Measurements from ENCODE around the gene NAMPT. TPM values are rescaled to one million over a fixed set of nuclear protein-coding genes. Genes with fewer than 3 reads are reported as not detected.
"Not testable (repeated sequence)": the region's sequence is repeated elsewhere in the genome, so short reads cannot be mapped to it uniquely, and the experiment has no call there.

Gene NAMPT
- total and polyA plus RNA-seq, 2 donors, result 40.6 to 79.3 TPM

- WGBS, result 98% methylated on average over 4 of the region's 4 CpGs
- Histone ChIP-seq H3K4me3 (ENCODE audit: low read length in 2 of 2) (no peak overlapping the region), H3K27ac (ENCODE audit: low read depth in 1 of 2, low read length in 1 of 2) (no peak overlapping the region), H3K27me3 (ENCODE audit: control insufficient read depth in 2 of 2, insufficient read depth in 1 of 2, low read length in 1 of 2) (no peaks in the 10 kb centered on the region), H3K9me3 (ENCODE audit: control insufficient read depth in 2 of 2, insufficient read depth in 1 of 2, low read length in 1 of 2) (no peaks in the 10 kb centered on the region), H3K4me1 (ENCODE audit: control insufficient read depth in 2 of 2, insufficient read depth in 2 of 2, low read length in 2 of 2) (no peaks in the 10 kb centered on the region), H3K36me3 (ENCODE audit: control insufficient read depth in 2 of 2, insufficient read depth in 2 of 2, low read length in 1 of 2) (no peaks in the 10 kb centered on the region)
- no peak for DNase-seq (ENCODE audit: low read depth in 6 of 9, low spot score in 9 of 9)
Observed at GRCh38 chr7:106312099-106312871, 27.5 kb upstream of the NAMPT start.

DNA sequence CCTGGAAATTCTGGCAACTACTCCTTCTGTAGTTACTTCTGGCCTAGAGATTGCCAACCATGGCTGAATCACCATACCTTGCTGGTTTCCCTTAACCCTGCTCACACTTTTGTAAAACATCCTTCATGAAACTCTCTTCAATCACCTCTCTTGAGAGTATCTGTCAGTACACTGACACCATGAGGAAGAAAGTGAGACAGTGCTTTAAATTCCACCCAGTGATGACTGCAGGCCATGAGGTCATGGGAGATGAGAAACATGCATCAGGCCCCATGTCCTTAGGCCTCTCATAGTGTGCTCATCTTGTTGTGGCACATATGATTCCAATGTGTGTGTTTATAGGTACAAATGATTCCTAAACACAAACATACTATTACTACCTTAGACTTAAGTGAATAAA, 24.6 kb upstream of the NAMPT start:
- H3K27ac ChIP-seq (ENCODE audit: low read depth in 1 of 2, low read length in 1 of 2), result no peak overlapping the region
- no peaks in the 10 kb centered on the region for H3K9me3 ChIP-seq (ENCODE audit: control insufficient read depth in 2 of 2, insufficient read depth in 1 of 2, low read length in 1 of 2)
- no peak for DNase-seq (ENCODE audit: low read depth in 6 of 9, low spot score in 9 of 9)
- H3K4me1 ChIP-seq (ENCODE audit: control insufficient read depth in 2 of 2, insufficient read depth in 2 of 2, low read length in 2 of 2), result no peaks in the 10 kb centered on the region
- no peaks in the 10 kb centered on the region for H3K36me3 ChIP-seq (ENCODE audit: control insufficient read depth in 2 of 2, insufficient read depth in 2 of 2, low read length in 1 of 2)
- H3K4me3 ChIP-seq (ENCODE audit: low read length in 2 of 2), result no peak overlapping the region
- no peaks in the 10 kb centered on the region for H3K27me3 ChIP-seq (ENCODE audit: control insufficient read depth in 2 of 2, insufficient read depth in 1 of 2, low read length in 1 of 2)

DNA sequence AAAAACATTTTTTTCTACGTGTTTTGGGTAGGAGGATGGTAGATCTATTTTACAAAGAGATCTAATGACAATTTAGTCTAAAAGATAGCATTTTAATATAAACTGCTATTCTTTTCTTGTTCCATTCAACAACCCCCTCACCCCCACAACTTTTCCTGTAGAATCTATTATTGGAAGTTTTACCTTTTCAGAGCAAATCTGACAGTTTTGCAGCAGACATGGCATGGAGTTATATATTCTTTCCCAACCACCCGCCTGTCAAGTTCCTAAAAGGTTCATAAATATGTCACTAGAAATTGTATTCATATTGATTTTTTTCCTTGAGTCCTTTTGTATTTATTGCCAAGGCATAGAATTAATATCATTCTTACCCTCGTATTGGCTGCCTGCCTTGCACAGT, 21.5 kb upstream of the NAMPT start:
- no peaks in the 10 kb centered on the region for H3K36me3 ChIP-seq (ENCODE audit: control insufficient read depth in 2 of 2, insufficient read depth in 2 of 2, low read length in 1 of 2)

GRCh38 chr7:106305732-106306131, 20.9 kb upstream of the NAMPT start:
- DNase-seq (ENCODE audit: low read depth in 6 of 9, low spot score in 9 of 9), result no peak
- no peaks in the 10 kb centered on the region for H3K27me3 ChIP-seq (ENCODE audit: control insufficient read depth in 2 of 2, insufficient read depth in 1 of 2, low read length in 1 of 2)
- no peaks in the 10 kb centered on the region for H3K36me3 ChIP-seq (ENCODE audit: control insufficient read depth in 2 of 2, insufficient read depth in 2 of 2, low read length in 1 of 2)
- 92% methylated on average over 3 of the region's 3 CpGs for WGBS
- H3K4me3 ChIP-seq (ENCODE audit: low read length in 2 of 2), result no peak overlapping the region
- H3K9me3 ChIP-seq (ENCODE audit: control insufficient read depth in 2 of 2, insufficient read depth in 1 of 2, low read length in 1 of 2), result no peaks in the 10 kb centered on the region
- H3K4me1 ChIP-seq (ENCODE audit: control insufficient read depth in 2 of 2, insufficient read depth in 2 of 2, low read length in 2 of 2), result no peaks in the 10 kb centered on the region
- no peak overlapping the region for H3K27ac ChIP-seq (ENCODE audit: low read depth in 1 of 2, low read length in 1 of 2)

More for the DNA sequence above, 21.5 kb upstream of the NAMPT start:
- no peak for DNase-seq (ENCODE audit: low read depth in 6 of 9, low spot score in 9 of 9)
- H3K4me1 ChIP-seq (ENCODE audit: control insufficient read depth in 2 of 2, insufficient read depth in 2 of 2, low read length in 2 of 2), result no peaks in the 10 kb centered on the region
- no peak overlapping the region for H3K4me3 ChIP-seq (ENCODE audit: low read length in 2 of 2)
- 94% methylated on average over 3 of the region's 3 CpGs for WGBS
- H3K9me3 ChIP-seq (ENCODE audit: control insufficient read depth in 2 of 2, insufficient read depth in 1 of 2, low read length in 1 of 2), result no peaks in the 10 kb centered on the region
- no peaks in the 10 kb centered on the region for H3K27me3 ChIP-seq (ENCODE audit: control insufficient read depth in 2 of 2, insufficient read depth in 1 of 2, low read length in 1 of 2)
- H3K27ac ChIP-seq (ENCODE audit: low read depth in 1 of 2, low read length in 1 of 2), result no peak overlapping the region

- DNase-seq (ENCODE audit: low read depth in 6 of 9, low spot score in 9 of 9), result no peak
- Histone ChIP-seq H3K4me3 (ENCODE audit: low read length in 2 of 2) (no peak overlapping the region), H3K27me3 (ENCODE audit: control insufficient read depth in 2 of 2, insufficient read depth in 1 of 2, low read length in 1 of 2) (no peaks in the 10 kb centered on the region), H3K36me3 (ENCODE audit: control insufficient read depth in 2 of 2, insufficient read depth in 2 of 2, low read length in 1 of 2) (no peaks in the 10 kb centered on the region), H3K9me3 (ENCODE audit: control insufficient read depth in 2 of 2, insufficient read depth in 1 of 2, low read length in 1 of 2) (no peaks in the 10 kb centered on the region), H3K4me1 (ENCODE audit: control insufficient read depth in 2 of 2, insufficient read depth in 2 of 2, low read length in 2 of 2) (no peaks in the 10 kb centered on the region), H3K27ac (ENCODE audit: low read depth in 1 of 2, low read length in 1 of 2) (no peak overlapping the region)
- 93% methylated on average over 2 of the region's 2 CpGs for WGBS
Observed at GRCh38 chr7:106304568-106304967, 19.8 kb upstream of the NAMPT start.

DNA sequence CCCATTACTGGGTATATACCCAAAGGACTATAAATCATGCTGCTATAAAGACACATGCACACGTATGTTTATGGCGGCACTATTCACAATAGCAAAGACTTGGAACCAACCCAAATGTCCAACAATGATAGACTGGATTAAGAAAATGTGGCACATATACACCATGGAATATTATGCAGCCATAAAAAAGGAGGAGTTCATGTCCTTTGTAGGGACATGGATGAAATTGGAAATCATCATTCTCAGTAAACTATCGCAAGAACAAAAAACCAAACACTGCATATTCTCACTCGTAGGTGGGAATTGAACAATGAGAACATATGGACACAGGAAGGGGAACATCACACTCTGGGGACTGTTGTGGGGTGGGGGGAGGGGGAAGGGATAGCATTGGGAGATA, 13.8 kb upstream of the NAMPT start:
- WGBS, result 96% methylated on average over 1 of the region's 4 CpGs
- DNase-seq (ENCODE audit: low read depth in 6 of 9, low spot score in 9 of 9); H3K4me1 ChIP-seq (ENCODE audit: control insufficient read depth in 2 of 2, insufficient read depth in 2 of 2, low read length in 2 of 2); H3K4me3 ChIP-seq (ENCODE audit: low read length in 2 of 2); H3K36me3 ChIP-seq (ENCODE audit: control insufficient read depth in 2 of 2, insufficient read depth in 2 of 2, low read length in 1 of 2); H3K27me3 ChIP-seq (ENCODE audit: control insufficient read depth in 2 of 2, insufficient read depth in 1 of 2, low read length in 1 of 2); H3K9me3 ChIP-seq (ENCODE audit: control insufficient read depth in 2 of 2, insufficient read depth in 1 of 2, low read length in 1 of 2); H3K27ac ChIP-seq (ENCODE audit: low read depth in 1 of 2, low read length in 1 of 2): not testable (repeated sequence)

GRCh38 chr7:106298155-106298554, 13.4 kb upstream of the NAMPT start:
- not testable (repeated sequence) for H3K27ac ChIP-seq (ENCODE audit: low read depth in 1 of 2, low read length in 1 of 2); H3K4me3 ChIP-seq (ENCODE audit: low read length in 2 of 2); H3K4me1 ChIP-seq (ENCODE audit: control insufficient read depth in 2 of 2, insufficient read depth in 2 of 2, low read length in 2 of 2); H3K27me3 ChIP-seq (ENCODE audit: control insufficient read depth in 2 of 2, insufficient read depth in 1 of 2, low read length in 1 of 2); DNase-seq (ENCODE audit: low read depth in 6 of 9, low spot score in 9 of 9); H3K9me3 ChIP-seq (ENCODE audit: control insufficient read depth in 2 of 2, insufficient read depth in 1 of 2, low read length in 1 of 2); H3K36me3 ChIP-seq (ENCODE audit: control insufficient read depth in 2 of 2, insufficient read depth in 2 of 2, low read length in 1 of 2)
- 93% methylated on average over 1 of the region's 4 CpGs for WGBS

DNA sequence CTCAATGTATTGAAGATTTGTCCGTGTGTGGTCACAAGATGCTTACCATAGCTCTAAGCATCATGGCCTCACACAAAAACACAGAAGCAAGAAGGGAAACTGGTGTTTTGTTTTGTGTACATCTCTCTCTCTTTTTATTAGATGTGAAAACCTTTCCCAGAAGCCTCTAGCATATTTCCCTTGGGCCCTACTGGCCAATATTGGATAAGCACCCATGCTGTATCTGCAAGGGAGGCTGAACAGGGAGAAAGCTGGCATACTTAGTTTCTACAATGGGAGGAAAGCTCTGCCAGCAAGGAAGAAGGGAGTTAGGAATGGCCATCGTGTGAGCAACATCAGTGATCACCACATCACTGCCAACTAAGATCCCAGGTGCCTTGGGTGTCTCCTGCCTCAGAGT, 9.6 kb upstream of the NAMPT start:
- Histone ChIP-seq H3K27me3 (ENCODE audit: control insufficient read depth in 2 of 2, insufficient read depth in 1 of 2, low read length in 1 of 2) (no peaks in the 10 kb centered on the region), H3K9me3 (ENCODE audit: control insufficient read depth in 2 of 2, insufficient read depth in 1 of 2, low read length in 1 of 2) (peaks cover 0 to 2% of the 10 kb centered on the region in 2 donors), H3K4me1 (ENCODE audit: control insufficient read depth in 2 of 2, insufficient read depth in 2 of 2, low read length in 2 of 2) (no peaks in the 10 kb centered on the region), H3K4me3 (ENCODE audit: low read length in 2 of 2) (no peak overlapping the region), H3K36me3 (ENCODE audit: control insufficient read depth in 2 of 2, insufficient read depth in 2 of 2, low read length in 1 of 2) (no peaks in the 10 kb centered on the region), H3K27ac (ENCODE audit: low read depth in 1 of 2, low read length in 1 of 2) (no peak overlapping the region)
- 64% methylated on average over 2 of the region's 2 CpGs for WGBS
- DNase-seq (ENCODE audit: low read depth in 6 of 9, low spot score in 9 of 9), result no peak

GRCh38 chr7:106291247-106291646, 6.5 kb upstream of the NAMPT start:
- no peak overlapping the region for H3K4me3 ChIP-seq (ENCODE audit: low read length in 2 of 2)
- WGBS, result 82% methylated on average over 4 of the region's 4 CpGs
- H3K27me3 ChIP-seq (ENCODE audit: control insufficient read depth in 2 of 2, insufficient read depth in 1 of 2, low read length in 1 of 2), result no peaks in the 10 kb centered on the region
- no peak for DNase-seq (ENCODE audit: low read depth in 6 of 9, low spot score in 9 of 9)
- H3K27ac ChIP-seq (ENCODE audit: low read depth in 1 of 2, low read length in 1 of 2), result no peak overlapping the region
- peaks cover 0 to 2% of the 10 kb centered on the region in 2 donors for H3K9me3 ChIP-seq (ENCODE audit: control insufficient read depth in 2 of 2, insufficient read depth in 1 of 2, low read length in 1 of 2)
- H3K4me1 ChIP-seq (ENCODE audit: control insufficient read depth in 2 of 2, insufficient read depth in 2 of 2, low read length in 2 of 2), result no peaks in the 10 kb centered on the region
- H3K36me3 ChIP-seq (ENCODE audit: control insufficient read depth in 2 of 2, insufficient read depth in 2 of 2, low read length in 1 of 2), result no peaks in the 10 kb centered on the region

Data from thymus (tissue), 11 donors.